ENCODE data around the gene BRI3. TPM values are rescaled to one million over a fixed set of nuclear protein-coding genes. Genes with fewer than 3 reads are reported as not detected.

The BRI3 gene
- total and polyA plus RNA-seq, 2 of the 8 experiments (the other 6 are each of a cell fraction or from before 2014, with no cell fraction given): 77.5 to 93.4 TPM

GRCh38 chr7:98251601-98252424 is 29.7 kb upstream of the BRI3 start, which contains the start of gene TECPR1 (continued):
- TF ChIP-seq ATF2 (IDR thresholded peaks at IDR 0.05; ENCODE audit: low read length) (no peak), MAX (IDR thresholded peaks at IDR 0.05) (no peak; the same call in 1 of the 2 replicates), JUN (IDR thresholded peaks at IDR 0.05; ENCODE audit: low read depth, low read length) (no peak), ASH2L (IDR thresholded peaks at IDR 0.05; ENCODE audit: low read length) (peak; percentile 77), RAD21 (IDR thresholded peaks at IDR 0.05 in 1 of 2, conservative IDR thresholded peaks at IDR 0.05 in 1 of 2; ENCODE audit: low read depth in 2 of 2, low read length in 2 of 2) (no peak), SP2 (IDR thresholded peaks at IDR 0.05; ENCODE audit: low read length) (peak; percentile 27; the same call in 1 of the 2 replicates), TCF12 (IDR thresholded peaks at IDR 0.05; ENCODE audit: low read depth, low read length) (no peak), RNF2 (IDR thresholded peaks at IDR 0.05; ENCODE audit: borderline replicate concordance, low read depth, low read length, missing control alignments, poor library complexity, severe bottlenecking) (no peak), RBBP5 (IDR thresholded peaks at IDR 0.05; ENCODE audit: borderline replicate concordance, low read depth, low read length) (peak; percentile 76; the same call in 1 of the 2 replicates), CTBP2 (IDR thresholded peaks at IDR 0.05; ENCODE audit: borderline replicate concordance, insufficient read depth, insufficient read length, low read length) (no peak), BCL11A (IDR thresholded peaks at IDR 0.05; ENCODE audit: low read depth in 2 of 2, low read length in 2 of 2) (no peak), CBX5 (IDR thresholded peaks at IDR 0.05; ENCODE audit: low read depth, low read length) (no peak), SAP30 (IDR thresholded peaks at IDR 0.05; ENCODE audit: insufficient read depth, insufficient replicate concordance, low read length) (peak; percentile 97)
- TF ChIP-seq, protein P1, sequence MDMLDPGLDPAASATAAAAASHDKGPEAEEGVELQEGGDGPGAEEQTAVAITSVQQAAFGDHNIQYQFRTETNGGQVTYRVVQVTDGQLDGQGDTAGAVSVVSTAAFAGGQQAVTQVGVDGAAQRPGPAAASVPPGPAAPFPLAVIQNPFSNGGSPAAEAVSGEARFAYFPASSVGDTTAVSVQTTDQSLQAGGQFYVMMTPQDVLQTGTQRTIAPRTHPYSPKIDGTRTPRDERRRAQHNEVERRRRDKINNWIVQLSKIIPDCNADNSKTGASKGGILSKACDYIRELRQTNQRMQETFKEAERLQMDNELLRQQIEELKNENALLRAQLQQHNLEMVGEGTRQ (IDR thresholded peaks at IDR 0.05; ENCODE audit: low read length): no peak
